GM12891 (cell line): ENCODE results near the gene SPINK6.

Source experiments
- POLR2A ChIP-seq: IDR thresholded peaks from 2 replicates; pipeline ENCODE4 v1.6.1; 2011; ENCODE audit warnings: low read depth, low read length, control low read depth
- POLR2AphosphoS5 ChIP-seq: IDR thresholded peaks from 2 replicates; pipeline ENCODE4 v1.6.1; 2011; ENCODE audit warnings: low read depth, low read length, control low read depth
- POU2F2 ChIP-seq: IDR thresholded peaks from 2 replicates; pipeline ENCODE4 v1.6.1; 2011; ENCODE audit warnings: low read depth, mild to moderate bottlenecking, control low read depth, low read length, moderate library complexity
- SPI1 ChIP-seq: IDR thresholded peaks from 2 replicates; pipeline ENCODE4 v1.6.1; 2011; ENCODE audit warnings: low read depth, low read length, control low read depth
- TAF1 ChIP-seq: IDR thresholded peaks from 2 replicates; pipeline ENCODE4 v1.6.1; 2011; ENCODE audit warnings: low read depth, low read length, control low read depth

DNA sequence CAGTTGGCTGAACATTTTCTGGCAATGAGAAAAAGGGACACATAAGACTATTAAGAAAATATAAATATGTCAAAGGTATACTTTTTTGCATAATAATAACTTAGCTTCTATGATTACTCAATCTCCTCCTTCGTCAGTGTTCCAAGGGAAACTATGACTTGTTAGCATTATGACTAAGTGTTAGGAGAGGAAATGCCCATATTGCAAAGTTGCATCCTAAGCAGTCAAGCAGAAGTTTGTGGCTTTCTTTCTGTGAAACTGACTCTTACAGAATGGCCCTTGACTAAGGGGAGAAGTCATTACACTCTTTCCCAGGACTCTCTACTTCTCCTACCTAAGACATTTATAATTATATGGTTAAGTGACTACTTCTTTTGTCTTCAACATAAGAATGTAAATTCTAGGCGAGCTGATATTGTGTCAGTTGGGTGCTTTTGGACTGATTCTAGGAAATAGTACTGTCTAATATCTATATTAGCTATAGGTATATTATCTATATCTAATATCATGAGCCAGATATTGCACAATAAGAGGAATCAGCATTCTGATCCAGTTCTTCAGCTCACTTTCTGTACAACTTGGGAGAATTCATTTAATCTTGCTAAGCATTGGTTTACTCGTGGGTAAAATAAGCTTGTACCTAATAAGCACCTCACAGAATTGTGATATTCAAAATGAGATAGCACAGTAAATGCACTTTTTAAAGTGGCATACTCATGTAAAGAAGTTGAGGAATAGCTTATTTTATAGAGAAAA is 16.4 kb upstream of the SPINK6 start:
- TF ChIP-seq POLR2A: no peak
- TF ChIP-seq POLR2AphosphoS5: no peak
- TF ChIP-seq TAF1: no peak
- TF ChIP-seq POU2F2: no peak
- no peak for TF ChIP-seq SPI1
